Osteoblast (primary cell): ENCODE data around the gene POLD2. TPM values are rescaled to one million over a fixed set of nuclear protein-coding genes. Genes with fewer than 3 reads are reported as not detected.
"Not testable (repeated sequence)": the region's sequence is repeated elsewhere in the genome, so short reads cannot be mapped to it uniquely, and the experiment has no call there.

ENCODE experiments used
- DNase-seq: peaks from one replicate; pipeline ENCODE4 v3.0.0; 2011; ENCODE audit warnings: low spot score, mixed read lengths; ENCODE audit not compliant: insufficient read length; ENCODE audit errors: missing footprints
- H2AFZ ChIP-seq: 2 replicates; pipeline ENCODE4 v1.6.0; 2011; ENCODE audit warnings: mild to moderate bottlenecking, low read length
- H3K27ac ChIP-seq: 2 replicates; pipeline ENCODE4 v1.5.1; 2011; ENCODE audit warnings: mild to moderate bottlenecking, low read depth, low read length, moderate library complexity
- H3K27me3 ChIP-seq: 2 replicates; pipeline ENCODE4 v1.6.0; 2012; ENCODE audit warnings: mild to moderate bottlenecking, control low read depth, inconsistent platforms, low read length, moderate library complexity; ENCODE audit not compliant: insufficient read depth
- H3K36me3 ChIP-seq: 2 replicates; pipeline ENCODE4 v1.5.1; 2011; ENCODE audit warnings: mild to moderate bottlenecking, low read length, control low read depth, moderate library complexity; ENCODE audit not compliant: insufficient read depth
- H3K4me1 ChIP-seq: 2 replicates; pipeline ENCODE4 v1.5.1; 2011; ENCODE audit warnings: mild to moderate bottlenecking, low read length, control low read depth, moderate library complexity; ENCODE audit not compliant: insufficient read depth
- H3K4me2 ChIP-seq: 2 replicates; pipeline ENCODE4 v1.6.0; 2011; ENCODE audit warnings: mild to moderate bottlenecking, low read length; ENCODE audit not compliant: insufficient read depth
- H3K4me3 ChIP-seq: fragments of 200-600 bp; sonication (generic); 3 replicates; pipeline ENCODE4 v1.5.1; 2012; ENCODE audit warnings: mild to moderate bottlenecking, low read length, inconsistent platforms; ENCODE audit not compliant: insufficient read depth
- H3K79me2 ChIP-seq: 2 replicates; pipeline ENCODE4 v1.6.0; 2012; ENCODE audit warnings: mild to moderate bottlenecking, low read length, control low read depth, inconsistent platforms; ENCODE audit not compliant: insufficient read depth
- H3K9me3 ChIP-seq: 2 replicates; pipeline ENCODE4 v1.5.1; 2011; ENCODE audit warnings: low read depth, low read length, control low read depth
- H4K20me1 ChIP-seq: 2 replicates; pipeline ENCODE4 v1.6.0; 2012; ENCODE audit warnings: mild to moderate bottlenecking, low read length, control low read depth; ENCODE audit not compliant: insufficient read depth
- total RNA-seq: library from RNA; depleted of rRNA; stranded (reverse); fragments of >200 nt; gene quantifications from 2 replicates; pipeline ENCODE4 v1.2.3, GENCODE V29; 2012
- TF ChIP-seq, protein P1 (sequence below): IDR thresholded peaks from 2 replicates; pipeline ENCODE4 v1.5.1; 2011; ENCODE audit warnings: mild to moderate bottlenecking, low read depth, low read length, moderate library complexity; ENCODE audit errors: extremely low read depth

POLD2 gene
- total RNA-seq = 69.2 and 80.3 TPM in 2 replicates

DNA sequence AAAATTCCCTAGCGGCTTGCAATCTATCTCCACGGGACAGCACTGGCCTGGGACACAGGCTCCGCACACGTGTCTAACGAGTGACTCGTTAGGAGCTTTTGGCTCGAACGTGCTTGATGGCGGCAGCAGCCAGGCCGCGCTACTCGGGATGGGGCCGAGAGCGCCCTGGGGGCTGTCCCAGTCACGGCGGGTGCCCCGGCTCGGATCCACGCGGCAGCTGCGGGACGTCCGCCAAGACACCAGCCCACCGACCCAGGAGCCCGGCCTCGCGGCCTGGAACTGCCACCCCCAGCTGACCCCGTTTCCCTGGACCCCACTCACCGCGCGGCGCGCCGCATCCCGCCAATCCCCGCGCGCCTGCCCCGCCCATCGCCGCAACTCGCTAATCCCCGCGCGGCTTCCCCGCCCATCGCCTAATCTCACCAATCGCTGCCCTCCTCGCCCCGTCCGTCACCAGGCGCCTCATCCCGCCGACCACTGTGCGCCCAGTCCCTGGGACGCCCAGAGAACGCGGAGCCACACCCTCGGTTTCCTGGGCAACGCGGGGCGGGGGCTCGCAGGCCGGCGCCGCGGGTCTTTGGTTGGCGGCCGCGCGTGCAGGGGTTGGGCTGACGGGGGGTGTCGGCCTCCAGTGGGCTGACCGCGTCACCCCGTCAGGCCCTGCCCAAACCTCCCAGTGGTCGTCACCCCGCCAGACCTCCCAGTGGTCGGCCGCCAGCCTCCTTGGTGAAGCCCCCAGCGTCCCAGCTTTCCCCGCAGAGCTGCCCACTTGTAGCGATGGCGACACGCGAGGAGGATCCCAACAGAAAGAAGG is at the start of gene POLD2:
POLD2 (minus strand) TSS at position 359 of the 814 bp plus-strand sequence. CDS start 1,495 bp downstream, outside the sequence.
- H3K4me2 ChIP-seq = peak within 1 kb of the TSS; percentile 99
- H3K36me3 ChIP-seq = peaks cover 26% of the 10 kb centered on the region
- H3K79me2 ChIP-seq = peaks cover 36% of the 10 kb centered on the region
- peaks cover 11% of the 10 kb centered on the region for H3K4me1 ChIP-seq
- peak within 1 kb of the TSS; percentile 56 for H3K27ac ChIP-seq
- H3K9me3 ChIP-seq = no peaks in the 10 kb centered on the region
- no peaks in the 10 kb centered on the region for H3K27me3 ChIP-seq
- DNase-seq = peak; percentile 100
- H2AFZ ChIP-seq = peak within 1 kb of the TSS; percentile 96
- H4K20me1 ChIP-seq = no peaks in the 10 kb centered on the region
- TF ChIP-seq, protein P1, sequence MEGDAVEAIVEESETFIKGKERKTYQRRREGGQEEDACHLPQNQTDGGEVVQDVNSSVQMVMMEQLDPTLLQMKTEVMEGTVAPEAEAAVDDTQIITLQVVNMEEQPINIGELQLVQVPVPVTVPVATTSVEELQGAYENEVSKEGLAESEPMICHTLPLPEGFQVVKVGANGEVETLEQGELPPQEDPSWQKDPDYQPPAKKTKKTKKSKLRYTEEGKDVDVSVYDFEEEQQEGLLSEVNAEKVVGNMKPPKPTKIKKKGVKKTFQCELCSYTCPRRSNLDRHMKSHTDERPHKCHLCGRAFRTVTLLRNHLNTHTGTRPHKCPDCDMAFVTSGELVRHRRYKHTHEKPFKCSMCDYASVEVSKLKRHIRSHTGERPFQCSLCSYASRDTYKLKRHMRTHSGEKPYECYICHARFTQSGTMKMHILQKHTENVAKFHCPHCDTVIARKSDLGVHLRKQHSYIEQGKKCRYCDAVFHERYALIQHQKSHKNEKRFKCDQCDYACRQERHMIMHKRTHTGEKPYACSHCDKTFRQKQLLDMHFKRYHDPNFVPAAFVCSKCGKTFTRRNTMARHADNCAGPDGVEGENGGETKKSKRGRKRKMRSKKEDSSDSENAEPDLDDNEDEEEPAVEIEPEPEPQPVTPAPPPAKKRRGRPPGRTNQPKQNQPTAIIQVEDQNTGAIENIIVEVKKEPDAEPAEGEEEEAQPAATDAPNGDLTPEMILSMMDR = no peak
- H3K4me3 ChIP-seq = peak within 1 kb of the TSS; percentile 85

DNA sequence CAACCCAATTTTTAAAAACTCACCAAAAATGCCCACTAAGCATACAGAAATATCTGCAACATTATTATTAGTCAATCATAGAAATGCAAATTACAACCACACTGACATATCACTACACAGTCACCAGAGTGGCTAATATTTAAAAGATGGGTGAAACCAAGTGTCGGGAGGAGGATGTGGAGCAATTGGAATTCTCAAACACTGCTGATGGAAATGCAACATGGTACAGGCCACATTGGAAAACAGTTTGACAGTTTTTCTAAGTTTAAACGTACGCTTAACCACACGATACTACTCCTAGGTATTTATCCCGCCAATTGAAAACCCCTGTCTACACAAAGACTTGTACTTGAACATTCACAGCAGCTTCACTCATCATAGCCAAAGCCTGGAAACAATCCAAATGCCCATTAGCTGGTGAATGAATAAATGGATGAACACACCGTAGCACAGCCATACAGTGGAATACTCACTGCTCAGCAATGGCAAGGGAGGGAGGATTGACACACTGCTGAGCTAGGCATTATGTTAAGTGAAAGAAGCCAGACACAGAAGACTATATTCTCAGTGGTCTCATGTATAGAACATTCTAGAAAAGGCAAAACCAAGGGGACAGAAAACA is 49.6 kb upstream of the POLD2 start:
- Histone ChIP-seq H4K20me1 (no peaks in the 10 kb centered on the region), H3K36me3 (no peaks in the 10 kb centered on the region), H3K4me1 (peaks cover 3% of the 10 kb centered on the region), H3K27me3 (peaks cover 14% of the 10 kb centered on the region), H3K9me3 (no peaks in the 10 kb centered on the region), H3K4me3 (no peak overlapping the region), H3K79me2 (no peaks in the 10 kb centered on the region), H3K27ac (no peak overlapping the region), H3K4me2 (no peak overlapping the region), H2AFZ (no peak overlapping the region)
- DNase-seq = no peak
- TF ChIP-seq, protein P1 = no peak

DNA sequence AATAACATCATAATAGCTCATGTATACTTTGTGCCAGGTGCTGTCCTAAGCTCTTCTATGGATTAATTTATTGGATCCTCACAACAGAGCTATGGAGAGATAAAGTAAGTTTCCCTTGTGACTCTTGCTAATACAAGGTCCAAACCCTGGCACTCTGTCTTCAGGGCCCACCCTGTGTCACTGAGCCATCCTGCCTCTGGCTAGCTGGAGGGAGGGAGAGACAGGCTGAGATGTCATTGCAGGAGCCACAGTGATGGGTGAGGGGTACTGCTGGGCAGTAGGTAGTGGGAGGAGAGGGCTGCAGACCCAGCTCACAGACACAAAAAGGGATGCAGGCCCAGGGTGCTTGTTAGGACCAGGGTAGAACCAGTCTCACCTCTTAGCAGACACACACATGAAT is 49.0 kb upstream of the POLD2 start:
- Histone ChIP-seq H3K4me3 (no peak overlapping the region), H3K79me2 (no peaks in the 10 kb centered on the region), H3K36me3 (no peaks in the 10 kb centered on the region), H3K4me2 (no peak overlapping the region), H3K9me3 (no peaks in the 10 kb centered on the region), H2AFZ (no peak overlapping the region), H3K27me3 (peaks cover 19% of the 10 kb centered on the region), H4K20me1 (no peaks in the 10 kb centered on the region), H3K27ac (no peak overlapping the region), H3K4me1 (no peaks in the 10 kb centered on the region)
- no peak for DNase-seq
- TF ChIP-seq, protein P1 = no peak

DNA sequence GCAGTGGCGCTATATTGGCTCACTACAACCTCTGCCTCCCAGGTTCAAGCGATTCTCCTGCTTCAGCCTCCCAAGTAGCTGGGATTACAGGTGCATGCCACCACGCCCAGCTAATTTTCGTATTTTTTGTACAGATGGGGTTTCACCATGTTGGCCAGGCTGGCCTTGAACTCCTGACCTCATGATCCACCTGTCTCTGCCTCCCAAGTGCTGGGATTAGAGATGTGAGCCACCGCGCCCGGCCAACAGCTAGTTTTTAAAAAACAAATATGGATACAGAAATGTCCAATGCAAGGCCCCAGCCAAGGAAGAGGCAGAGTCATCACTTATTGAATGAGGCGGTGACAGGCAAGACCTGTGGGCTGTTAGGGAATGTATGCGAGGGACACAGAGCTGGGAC is 48.6 kb upstream of the POLD2 start:
- H3K27ac ChIP-seq, H3K4me1 ChIP-seq, H3K4me3 ChIP-seq, DNase-seq, H3K4me2 ChIP-seq, H3K9me3 ChIP-seq, H3K36me3 ChIP-seq, H3K79me2 ChIP-seq, H2AFZ ChIP-seq, H4K20me1 ChIP-seq: not testable (repeated sequence)
- H3K27me3 ChIP-seq = peaks cover 23% of the 10 kb centered on the region
